BJ (cell line): ENCODE data around the gene TGM4. TPM values are rescaled to one million over a fixed set of nuclear protein-coding genes. Genes with fewer than 3 reads are reported as not detected.

Experiments
- CTCF ChIA-PET: fragments of 350-600 bp; formaldehyde crosslinking; extraction: SDS; loops from one replicate; lab custom pipeline; 2021; ENCODE audit warnings: antibody characterized with exemption, inconsistent platforms; lab: Yijun Ruan, JAX
- POLR2A ChIA-PET: fragments of 300-600 bp; sonication (Branson Sonifier 250); formaldehyde crosslinking; extraction: SDS; loops from one replicate; lab custom pipeline; 2021; ENCODE audit warnings: antibody characterized with exemption; lab: Charles Lee
- DNase-seq: peaks from one replicate; pipeline ENCODE4 v3.0.0-alpha.2; 2011; ENCODE audit warnings: low read depth
- H3K27me3 ChIP-seq: 2 replicates; pipeline ENCODE4 v1.6.0; 2011; ENCODE audit warnings: low read length; ENCODE audit not compliant: control insufficient read depth, insufficient read depth
- H3K36me3 ChIP-seq: 2 replicates; pipeline ENCODE4 v1.5.1; 2011; ENCODE audit warnings: low read length; ENCODE audit not compliant: control insufficient read depth, insufficient read depth
- H3K4me3 ChIP-seq: 2 replicates; pipeline ENCODE4 v1.5.1; 2011; ENCODE audit warnings: low read depth, mild to moderate bottlenecking, control low read depth, low read length
- polyA plus RNA-seq: library from polyadenylated mRNA; depleted of rRNA; stranded (reverse); fragments of >200 nt; gene quantifications from 2 replicates; pipeline ENCODE4 v1.2.3, GENCODE V29; 2011; rRNA removed
- TF ChIP-seq, protein P1 (sequence below): IDR thresholded peaks from 2 replicates; pipeline ENCODE4 v1.5.1; 2011; ENCODE audit warnings: low read depth, mild to moderate bottlenecking, control low read depth, inconsistent platforms, low read length, moderate library complexity; ENCODE audit not compliant: insufficient read depth

Gene TGM4
- polyA plus RNA-seq, 1 experiment = not detected

DNA sequence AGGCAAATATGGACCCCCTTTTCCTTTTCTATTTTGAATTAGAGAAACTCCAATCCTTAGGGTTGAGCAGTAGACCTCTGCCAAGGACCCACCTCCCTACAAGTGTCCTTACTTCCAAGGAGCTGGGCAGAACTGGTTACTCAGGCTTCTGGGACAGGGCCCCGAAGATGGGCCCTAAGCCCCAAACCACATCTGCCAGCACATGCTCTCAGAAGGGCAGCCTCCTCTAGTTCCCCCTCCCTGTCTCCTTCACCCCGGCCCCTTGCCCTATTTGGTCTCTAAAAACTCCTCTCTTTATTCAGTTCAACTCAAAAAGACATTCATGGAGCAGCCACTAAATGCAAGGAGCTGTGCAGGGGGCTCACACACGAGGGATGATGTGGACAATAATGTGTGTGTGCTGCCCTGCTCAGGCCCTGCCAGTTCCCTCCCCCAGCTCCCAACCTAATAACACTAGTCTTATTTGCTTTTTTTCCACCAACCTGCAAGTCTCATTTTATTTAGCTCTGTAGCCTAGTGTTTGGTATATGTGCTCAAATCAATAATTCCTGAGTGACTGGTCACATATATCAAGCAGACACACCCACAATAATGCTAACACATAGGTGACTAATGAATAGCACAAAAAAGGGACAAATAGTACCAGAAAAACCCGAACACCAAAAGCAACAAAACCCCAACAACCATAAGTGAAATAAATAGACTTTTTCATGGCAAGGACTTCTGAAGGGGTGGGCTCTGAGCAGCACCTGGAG is 89.3 kb downstream of the TGM4 start:
- H3K27me3 ChIP-seq = no peaks in the 10 kb centered on the region
- H3K36me3 ChIP-seq = no peaks in the 10 kb centered on the region
- TF ChIP-seq, protein P1, sequence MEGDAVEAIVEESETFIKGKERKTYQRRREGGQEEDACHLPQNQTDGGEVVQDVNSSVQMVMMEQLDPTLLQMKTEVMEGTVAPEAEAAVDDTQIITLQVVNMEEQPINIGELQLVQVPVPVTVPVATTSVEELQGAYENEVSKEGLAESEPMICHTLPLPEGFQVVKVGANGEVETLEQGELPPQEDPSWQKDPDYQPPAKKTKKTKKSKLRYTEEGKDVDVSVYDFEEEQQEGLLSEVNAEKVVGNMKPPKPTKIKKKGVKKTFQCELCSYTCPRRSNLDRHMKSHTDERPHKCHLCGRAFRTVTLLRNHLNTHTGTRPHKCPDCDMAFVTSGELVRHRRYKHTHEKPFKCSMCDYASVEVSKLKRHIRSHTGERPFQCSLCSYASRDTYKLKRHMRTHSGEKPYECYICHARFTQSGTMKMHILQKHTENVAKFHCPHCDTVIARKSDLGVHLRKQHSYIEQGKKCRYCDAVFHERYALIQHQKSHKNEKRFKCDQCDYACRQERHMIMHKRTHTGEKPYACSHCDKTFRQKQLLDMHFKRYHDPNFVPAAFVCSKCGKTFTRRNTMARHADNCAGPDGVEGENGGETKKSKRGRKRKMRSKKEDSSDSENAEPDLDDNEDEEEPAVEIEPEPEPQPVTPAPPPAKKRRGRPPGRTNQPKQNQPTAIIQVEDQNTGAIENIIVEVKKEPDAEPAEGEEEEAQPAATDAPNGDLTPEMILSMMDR = no peak
- DNase-seq = no peak
- ChIA-PET CTCF (no interaction called here), POLR2A (no interaction called here)
- no peak overlapping the region for H3K4me3 ChIP-seq

Other genes with a start within 250 kb of the TGM4 start
- gene ZNF197, start 249.6 kb upstream of the TGM4 start, polyA plus RNA-seq = 6.8 and 8.0 TPM in 2 replicates
- gene ZNF35, start 225.9 kb upstream of the TGM4 start, polyA plus RNA-seq = 4.7 and 5.3 TPM in 2 replicates
- 2.0 and 3.2 TPM in 2 replicates for gene ZNF502, start 161.9 kb upstream of the TGM4 start, polyA plus RNA-seq
- 3.7 and 4.8 TPM in 2 replicates for gene ZNF501, start 145.0 kb upstream of the TGM4 start, polyA plus RNA-seq
- gene KIAA1143, start 113.0 kb upstream of the TGM4 start, polyA plus RNA-seq = 8.4 and 16.7 TPM in 2 replicates
- 2.0 and 4.0 TPM in 2 replicates for gene KIF15, start 112.8 kb upstream of the TGM4 start, polyA plus RNA-seq
- 32.7 and 38.0 TPM in 2 replicates for gene TMEM42, start 12.7 kb upstream of the TGM4 start, polyA plus RNA-seq
- 134 and 198 TPM in 2 replicates for gene ZDHHC3, start 101.6 kb downstream of the TGM4 start, polyA plus RNA-seq
- gene EXOSC7, start 101.6 kb downstream of the TGM4 start, polyA plus RNA-seq = 45.4 and 50.6 TPM in 2 replicates
- 18.2 and 22.3 TPM in 2 replicates for gene CLEC3B, start 151.7 kb downstream of the TGM4 start, polyA plus RNA-seq